C4-2B (cell line): ENCODE data around the gene ARHGEF19.

ENCODE experiments used
- H3K27ac ChIP-seq: fragments of 450-650 bp; 2 replicates; pipeline ENCODE4 v1.5.1; 2017
- CTCF ChIP-seq: fragments of 450-650 bp; conservative IDR thresholded peaks from 2 replicates; pipeline ENCODE4 v1.5.1; 2017; ENCODE audit warnings: mild to moderate bottlenecking
- ZFX ChIP-seq: fragments of 450-650 bp; IDR thresholded peaks from 2 replicates; pipeline ENCODE4 v1.6.1; 2017

The ARHGEF19 gene

GRCh38 chr1:16206547-16207317, 5.7 kb downstream of the ARHGEF19 start:
- peak overlapping the region; percentile 75 for H3K27ac ChIP-seq
- TF ChIP-seq ZFX (no peak), CTCF (no peak)

GRCh38 chr1:16205891-16206546, 6.4 kb downstream of the ARHGEF19 start:
- TF ChIP-seq ZFX (no peak), CTCF (no peak)
- peak overlapping the region; percentile 75 for H3K27ac ChIP-seq

GRCh38 chr1:16205334-16205671, 7.1 kb downstream of the ARHGEF19 start:
- TF ChIP-seq CTCF (no peak; the same call in 1 of the 2 replicates), ZFX (no peak)
- no peak overlapping the region; the same call in 1 of the 2 replicates for H3K27ac ChIP-seq

GRCh38 chr1:16204634-16205333, 7.7 kb downstream of the ARHGEF19 start:
- no peak for TF ChIP-seq ZFX
- TF ChIP-seq CTCF: no peak; the same call in 1 of the 2 replicates

GRCh38 chr1:16204216-16204615, 8.2 kb downstream of the ARHGEF19 start:
- H3K27ac ChIP-seq: no peak overlapping the region
- no peak for TF ChIP-seq CTCF
- TF ChIP-seq ZFX: no peak

More at GRCh38 chr1:16204634-16205333, 7.7 kb downstream of the ARHGEF19 start:
- no peak overlapping the region for H3K27ac ChIP-seq

- TF ChIP-seq ZFX (no peak), CTCF (no peak)
- no peak overlapping the region for H3K27ac ChIP-seq
Observed at GRCh38 chr1:16203550-16203949, 8.9 kb downstream of the ARHGEF19 start.
